Activated naive CD4-positive, alpha-beta T cell treated with anti-CD3 and anti-CD28 coated beads, Interleukin-2, amount 50 U/mL, for 24 hours (primary cell): ENCODE measurements around the gene CLEC2B.

ENCODE experiments used
- H3K27ac Mint-ChIP-seq: one replicate; pipeline ENCODE4 v1.8.0; 2021; ENCODE audit warnings: mild to moderate bottlenecking, mixed read lengths
- H3K27me3 Mint-ChIP-seq: one replicate; pipeline ENCODE4 v1.8.0; 2021; ENCODE audit warnings: mixed read lengths
- H3K36me3 Mint-ChIP-seq: one replicate; pipeline ENCODE4 v1.8.0; 2021; ENCODE audit warnings: mixed read lengths
- H3K4me1 Mint-ChIP-seq: one replicate; pipeline ENCODE4 v1.8.0; 2021; ENCODE audit warnings: mixed read lengths
- H3K4me3 Mint-ChIP-seq: one replicate; pipeline ENCODE4 v1.8.0; 2021; ENCODE audit warnings: mild to moderate bottlenecking, mixed read lengths
- H3K9me3 Mint-ChIP-seq: one replicate; pipeline ENCODE4 v1.8.0; 2021; ENCODE audit warnings: mixed read lengths

CLEC2B gene

DNA sequence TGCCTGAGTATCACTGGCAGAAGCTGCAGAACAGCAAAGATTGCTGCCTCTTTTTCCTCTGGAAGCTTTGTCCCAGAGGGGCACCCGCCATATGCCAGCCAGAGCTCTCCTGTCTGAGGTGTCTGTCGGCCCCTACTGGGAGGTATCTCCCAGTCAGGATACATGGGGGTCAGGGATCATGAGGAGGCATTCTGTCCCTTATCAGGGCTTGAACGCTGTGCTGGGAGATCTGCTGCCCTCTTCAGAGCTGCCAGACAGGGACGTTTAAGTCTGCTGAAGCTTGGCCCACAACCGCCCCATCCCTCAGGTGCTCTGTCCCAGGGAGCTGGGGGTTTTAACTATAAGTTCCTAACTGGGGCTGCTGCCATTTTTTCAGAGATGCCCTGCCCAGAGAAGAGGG, 20.3 kb downstream of the CLEC2B start:
- H3K27ac Mint-ChIP-seq: no peak overlapping the region
- H3K36me3 Mint-ChIP-seq: peaks cover 33% of the 10 kb centered on the region
- no peaks in the 10 kb centered on the region for H3K27me3 Mint-ChIP-seq
- H3K4me3 Mint-ChIP-seq: no peak overlapping the region
- H3K4me1 Mint-ChIP-seq: peaks cover 12% of the 10 kb centered on the region
- peaks cover 5% of the 10 kb centered on the region for H3K9me3 Mint-ChIP-seq

DNA sequence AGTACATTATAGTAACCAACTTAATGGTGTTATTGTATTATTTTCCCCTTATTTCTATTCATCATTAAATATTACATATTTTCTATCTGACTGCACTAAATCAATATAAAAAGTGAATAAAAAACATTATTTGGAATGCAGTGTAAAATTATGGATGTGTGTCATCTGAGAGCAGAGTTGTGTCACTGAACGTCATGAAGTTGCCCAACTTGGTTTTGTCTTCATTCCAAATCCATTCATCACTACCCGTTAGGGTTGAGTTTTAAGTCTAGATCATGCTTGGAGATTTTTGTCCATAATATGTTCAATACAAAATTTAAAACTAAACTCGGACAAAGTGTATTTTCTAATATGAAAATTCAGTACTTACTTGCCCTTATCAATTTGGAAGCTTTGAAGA, 25.7 kb downstream of the CLEC2B start:
- Mint-ChIP-seq H3K4me3 (no peak overlapping the region), H3K4me1 (no peaks in the 10 kb centered on the region), H3K9me3 (peaks cover 5% of the 10 kb centered on the region), H3K36me3 (peaks cover 6% of the 10 kb centered on the region), H3K27ac (no peak overlapping the region), H3K27me3 (no peaks in the 10 kb centered on the region)

DNA sequence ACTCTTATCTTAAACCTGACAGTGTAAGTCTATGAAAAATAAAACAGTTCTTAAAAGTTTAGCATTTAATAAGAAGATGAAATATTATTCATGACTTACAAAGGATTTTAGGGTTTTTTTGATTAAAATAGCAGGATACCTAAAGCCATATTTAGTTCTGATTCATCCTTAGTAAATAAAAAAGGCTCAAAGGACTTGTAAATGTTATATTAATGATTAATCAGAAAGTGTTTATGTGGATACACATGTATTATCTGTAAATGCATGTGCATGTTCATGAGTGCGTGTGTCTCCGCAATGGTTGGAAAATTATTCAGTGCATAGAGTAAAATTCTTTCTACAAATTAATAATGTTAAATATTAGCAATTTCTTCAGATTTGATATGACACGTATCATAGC, 37.4 kb downstream of the CLEC2B start:
- H3K27me3 Mint-ChIP-seq: no peaks in the 10 kb centered on the region
- H3K27ac Mint-ChIP-seq: no peak overlapping the region
- H3K36me3 Mint-ChIP-seq: peaks cover 2% of the 10 kb centered on the region
- no peaks in the 10 kb centered on the region for H3K9me3 Mint-ChIP-seq
- H3K4me1 Mint-ChIP-seq: no peaks in the 10 kb centered on the region
- no peak overlapping the region for H3K4me3 Mint-ChIP-seq

DNA sequence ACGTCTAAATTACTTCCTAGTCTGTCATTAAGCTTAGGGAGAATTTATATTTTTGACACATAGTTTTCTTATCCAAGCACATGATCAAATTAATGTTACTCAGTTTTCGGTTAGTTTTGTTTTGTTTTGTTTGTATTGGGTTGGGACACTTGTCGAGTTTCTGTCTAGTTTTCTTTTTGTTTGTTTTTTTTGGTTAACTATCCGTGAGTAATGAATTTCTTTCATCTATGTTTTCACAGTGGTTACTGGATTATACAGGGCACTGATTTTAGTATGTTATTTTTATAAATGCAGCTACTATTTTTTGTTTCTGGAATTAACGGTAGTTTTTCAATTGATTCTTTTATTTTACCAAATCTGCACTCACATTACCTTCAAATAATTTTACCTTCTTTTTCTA, 39.2 kb downstream of the CLEC2B start:
- H3K4me3 Mint-ChIP-seq: peak overlapping the region; percentile 59
- peaks cover 4% of the 10 kb centered on the region for H3K4me1 Mint-ChIP-seq

DNA sequence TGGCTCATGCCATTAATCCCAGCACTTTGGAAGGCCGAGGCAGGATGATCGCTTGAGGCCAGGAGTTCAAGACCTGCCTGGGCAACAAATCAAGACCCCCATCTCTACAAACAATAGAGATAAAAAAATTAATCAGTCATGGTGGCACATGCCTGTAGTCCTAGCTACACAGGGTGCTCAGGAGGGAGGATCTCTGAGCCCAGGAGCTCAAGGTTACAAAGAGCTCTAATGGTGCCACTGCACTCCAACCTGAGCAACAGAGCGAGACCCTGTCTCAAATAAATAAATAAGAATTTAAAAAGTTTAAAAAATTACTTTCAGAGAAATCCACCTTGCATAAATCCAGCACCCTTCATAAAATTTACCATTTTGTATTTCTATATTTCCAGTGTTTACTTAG, 39.7 kb downstream of the CLEC2B start:
- H3K4me3 Mint-ChIP-seq: peak overlapping the region; percentile 51
- H3K27me3 Mint-ChIP-seq: no peaks in the 10 kb centered on the region
- no peaks in the 10 kb centered on the region for H3K9me3 Mint-ChIP-seq
- peaks cover 2% of the 10 kb centered on the region for H3K36me3 Mint-ChIP-seq
- no peak overlapping the region for H3K27ac Mint-ChIP-seq
- H3K4me1 Mint-ChIP-seq: peaks cover 4% of the 10 kb centered on the region

More for the DNA sequence above, 39.2 kb downstream of the CLEC2B start:
- no peak overlapping the region for H3K27ac Mint-ChIP-seq
- H3K36me3 Mint-ChIP-seq: peaks cover 2% of the 10 kb centered on the region
- H3K9me3 Mint-ChIP-seq: no peaks in the 10 kb centered on the region
- H3K27me3 Mint-ChIP-seq: no peaks in the 10 kb centered on the region

DNA sequence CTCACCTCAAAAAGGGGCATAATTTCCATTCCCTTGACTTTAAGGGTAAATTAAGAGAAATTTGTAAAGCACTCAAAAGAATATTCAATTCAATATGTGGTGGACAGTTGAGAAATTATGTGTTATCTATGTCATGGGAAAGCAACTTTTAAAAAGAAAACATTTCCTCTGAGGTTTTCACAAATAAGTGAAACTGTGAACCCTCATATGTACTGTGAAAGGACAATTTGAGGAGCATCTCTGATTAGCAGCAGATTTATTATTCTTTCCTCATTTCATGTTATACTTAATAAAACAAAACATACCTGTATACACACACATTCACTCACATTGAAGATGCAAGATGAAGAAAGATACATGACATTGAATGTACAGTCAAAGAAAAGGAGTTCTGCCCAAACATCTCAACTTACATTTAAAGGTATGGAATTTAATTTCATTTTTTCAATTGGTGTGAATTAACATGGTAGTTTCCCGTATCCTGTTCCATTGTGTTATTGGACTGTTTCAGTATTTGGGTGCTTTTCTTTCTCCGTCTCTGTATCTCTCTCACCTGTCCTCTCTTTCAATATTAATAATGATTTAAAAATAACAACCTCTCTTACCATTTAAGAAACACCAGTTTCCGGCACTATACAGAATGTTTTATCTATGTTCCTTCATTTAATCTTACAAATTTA, 41.8 kb downstream of the CLEC2B start, which contains the start of gene KLRF1:
Gene KLRF1, plus strand, starts transcription at position 273 of the 680 bp plus-strand sequence. Its CDS starts 64 bp downstream, at position 337.
- Mint-ChIP-seq H3K27ac (no peak within 1 kb of the TSS), H3K36me3 (no peaks in the 10 kb centered on the region), H3K27me3 (no peaks in the 10 kb centered on the region), H3K4me1 (peaks cover 4% of the 10 kb centered on the region), H3K4me3 (peak within 1 kb of the TSS; percentile 65), H3K9me3 (no peaks in the 10 kb centered on the region)

DNA sequence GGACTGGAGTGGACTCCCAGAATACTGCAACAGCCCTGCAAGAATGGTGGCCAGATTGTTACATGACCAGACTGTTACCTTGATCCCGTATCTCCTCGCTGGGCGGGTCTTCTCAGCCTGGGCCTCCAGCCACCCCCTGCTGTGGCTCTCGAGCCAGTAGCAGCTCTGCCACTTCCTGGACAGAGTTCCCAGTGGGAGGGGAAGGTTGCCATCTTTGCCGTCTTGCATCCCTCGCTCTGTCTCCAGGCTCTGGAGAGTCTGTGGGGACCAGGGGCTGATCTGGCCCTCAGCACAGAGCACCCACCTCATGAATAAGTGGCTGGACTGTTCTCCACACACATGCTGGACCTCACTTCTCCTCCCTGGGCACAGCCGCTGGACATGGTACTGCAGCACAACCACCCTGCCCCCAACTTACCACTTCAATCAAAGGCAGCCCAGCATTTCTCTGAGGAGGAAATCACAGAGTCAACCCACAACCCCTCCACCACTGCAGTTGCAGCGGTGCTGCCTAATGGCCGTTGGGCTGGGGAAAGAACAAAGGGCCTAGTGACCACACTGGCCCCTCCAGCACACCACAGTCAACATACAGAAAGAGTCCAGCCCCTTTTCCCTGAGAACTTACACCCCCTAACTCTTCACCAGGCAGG, 48.7 kb downstream of the CLEC2B start:
- peaks cover 2% of the 10 kb centered on the region for H3K4me1 Mint-ChIP-seq
- no peaks in the 10 kb centered on the region for H3K27me3 Mint-ChIP-seq
- no peak overlapping the region for H3K27ac Mint-ChIP-seq
- no peaks in the 10 kb centered on the region for H3K36me3 Mint-ChIP-seq
- no peaks in the 10 kb centered on the region for H3K9me3 Mint-ChIP-seq
- H3K4me3 Mint-ChIP-seq: peak overlapping the region; percentile 11

DNA sequence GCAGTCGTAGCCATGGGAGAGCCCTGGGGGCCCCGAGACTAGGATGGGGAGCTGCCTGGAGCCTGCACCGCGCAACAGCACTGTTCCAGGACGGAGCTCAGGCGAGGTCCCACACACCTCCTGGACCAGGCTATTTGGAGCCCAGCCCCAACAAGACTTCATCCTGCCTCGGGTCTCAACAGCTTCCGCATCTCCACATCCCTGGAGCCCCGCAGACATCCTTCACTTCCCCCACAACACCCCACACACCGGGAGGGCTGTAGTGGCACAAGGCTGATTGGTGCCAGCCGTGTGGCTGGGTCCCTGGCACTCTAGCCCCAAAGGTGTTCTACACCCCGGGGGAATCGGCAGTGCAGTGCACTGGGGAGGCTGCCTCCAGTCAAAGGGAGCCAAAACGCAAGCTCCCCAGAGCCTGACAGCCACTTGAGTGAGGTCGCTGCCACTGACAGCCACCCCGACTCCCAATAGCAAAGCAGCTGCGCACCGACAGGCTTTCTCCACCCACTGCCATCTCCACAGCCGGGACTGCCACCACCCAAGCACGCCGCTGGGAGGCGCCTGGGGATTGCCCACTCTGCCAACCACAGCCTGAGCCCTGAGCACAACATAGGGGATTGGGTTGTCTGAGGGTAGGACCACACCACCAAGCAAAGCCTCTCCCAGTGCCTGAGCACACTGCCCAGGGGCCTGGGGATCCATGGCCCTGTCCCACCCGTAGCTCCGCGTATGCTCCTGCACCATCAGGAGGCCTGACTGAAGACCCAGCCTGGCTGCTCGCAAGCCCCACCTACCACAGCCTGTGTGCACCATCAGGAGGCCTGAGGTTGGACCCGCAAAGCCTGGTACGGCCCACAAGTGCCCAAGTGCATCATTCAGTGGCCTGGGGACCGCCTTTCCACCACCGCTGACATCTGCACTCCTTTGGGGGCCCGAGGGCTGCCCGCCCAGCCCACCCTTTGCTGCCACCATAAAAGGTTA, 55.0 kb downstream of the CLEC2B start:
- Mint-ChIP-seq H3K27ac (no peak overlapping the region), H3K4me3 (peak overlapping the region; percentile 91), H3K27me3 (no peaks in the 10 kb centered on the region), H3K4me1 (peaks cover 16% of the 10 kb centered on the region), H3K9me3 (no peaks in the 10 kb centered on the region), H3K36me3 (no peaks in the 10 kb centered on the region)

DNA sequence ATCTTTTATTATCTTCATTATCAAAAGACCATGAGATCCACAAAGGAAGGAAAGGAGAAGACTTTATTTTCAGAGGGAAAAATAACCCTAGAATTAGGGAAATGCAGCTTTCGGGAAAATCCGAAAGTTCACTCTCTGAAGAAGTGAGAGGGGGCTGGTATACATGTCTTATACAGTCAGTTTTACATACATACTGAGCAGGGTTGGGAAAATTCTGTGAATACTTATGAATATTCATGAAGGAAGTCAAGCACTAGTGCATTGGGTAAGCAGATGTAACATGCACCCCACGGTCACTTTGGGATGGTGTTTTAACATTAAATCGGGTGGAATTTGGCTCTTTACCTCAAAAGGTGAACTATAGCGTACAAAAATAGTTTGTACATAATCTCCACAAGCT, 57.5 kb downstream of the CLEC2B start:
- Mint-ChIP-seq H3K27ac (no peak overlapping the region), H3K9me3 (no peaks in the 10 kb centered on the region), H3K4me3 (no peak overlapping the region), H3K4me1 (peaks cover 16% of the 10 kb centered on the region), H3K27me3 (no peaks in the 10 kb centered on the region), H3K36me3 (no peaks in the 10 kb centered on the region)

DNA sequence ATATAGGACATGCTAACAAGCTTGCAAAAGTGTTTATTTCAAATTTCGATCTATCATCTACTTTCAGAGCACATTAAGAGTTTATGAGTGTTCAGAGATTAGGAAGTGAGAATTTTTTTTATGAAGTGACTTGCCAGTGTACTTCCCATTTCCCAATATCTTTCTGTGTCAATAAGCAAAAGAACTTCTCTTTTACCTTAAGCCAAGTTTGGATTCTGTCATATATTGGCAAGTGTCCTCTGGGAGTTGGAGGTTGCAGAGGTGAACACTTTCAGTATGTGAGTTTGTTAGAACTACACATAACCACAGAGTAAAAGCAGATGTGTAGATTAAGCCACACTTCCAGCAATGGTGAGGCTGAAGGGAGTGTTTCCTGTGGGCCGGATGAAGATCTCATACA, 58.5 kb downstream of the CLEC2B start:
- H3K36me3 Mint-ChIP-seq: no peaks in the 10 kb centered on the region
- no peak overlapping the region for H3K4me3 Mint-ChIP-seq
- H3K27me3 Mint-ChIP-seq: no peaks in the 10 kb centered on the region
- no peak overlapping the region for H3K27ac Mint-ChIP-seq
- no peaks in the 10 kb centered on the region for H3K9me3 Mint-ChIP-seq
- peaks cover 16% of the 10 kb centered on the region for H3K4me1 Mint-ChIP-seq

DNA sequence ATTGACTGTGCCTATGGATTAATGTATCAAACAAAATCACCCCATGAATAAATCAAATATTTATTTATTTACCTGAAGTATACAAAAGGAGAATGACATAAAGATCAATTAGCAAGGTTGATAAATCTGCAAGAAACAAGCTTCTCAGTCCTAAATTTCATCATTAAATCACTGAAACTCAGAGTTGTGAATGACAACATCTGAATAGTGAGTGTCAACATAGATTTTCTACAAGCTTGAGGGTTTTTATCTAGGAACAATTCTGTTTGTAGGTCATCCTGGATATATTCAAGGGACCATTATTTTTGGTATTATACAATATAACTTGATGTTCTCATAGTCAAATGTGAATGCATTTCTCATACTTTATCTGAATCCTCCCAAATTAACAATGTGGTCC, 59.3 kb downstream of the CLEC2B start:
- Mint-ChIP-seq H3K27ac (no peak overlapping the region), H3K27me3 (no peaks in the 10 kb centered on the region), H3K36me3 (no peaks in the 10 kb centered on the region), H3K4me3 (no peak overlapping the region), H3K9me3 (no peaks in the 10 kb centered on the region), H3K4me1 (peaks cover 16% of the 10 kb centered on the region)

DNA sequence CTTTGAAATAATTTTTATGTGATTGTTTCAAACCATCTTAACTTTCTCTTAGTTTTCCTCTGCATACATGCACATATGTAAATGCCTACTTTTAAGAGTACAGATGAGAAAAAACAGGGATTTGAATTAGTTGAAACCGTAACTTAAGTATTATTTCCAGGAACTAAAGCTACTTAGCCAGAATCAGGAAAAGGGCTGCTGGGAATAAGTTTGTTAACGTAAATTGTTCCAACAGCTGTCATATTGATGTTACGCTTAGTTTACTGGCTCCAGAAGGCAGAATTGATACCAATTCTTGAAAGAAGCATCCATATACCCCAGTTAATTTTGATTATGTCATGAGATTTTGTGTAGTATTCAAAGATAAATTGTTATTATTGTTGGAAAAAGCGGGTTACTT, 59.8 kb downstream of the CLEC2B start:
- H3K27ac Mint-ChIP-seq: no peak overlapping the region
- peaks cover 15% of the 10 kb centered on the region for H3K4me1 Mint-ChIP-seq
- H3K4me3 Mint-ChIP-seq: no peak overlapping the region
- H3K9me3 Mint-ChIP-seq: no peaks in the 10 kb centered on the region
- H3K36me3 Mint-ChIP-seq: no peaks in the 10 kb centered on the region
- H3K27me3 Mint-ChIP-seq: no peaks in the 10 kb centered on the region

DNA sequence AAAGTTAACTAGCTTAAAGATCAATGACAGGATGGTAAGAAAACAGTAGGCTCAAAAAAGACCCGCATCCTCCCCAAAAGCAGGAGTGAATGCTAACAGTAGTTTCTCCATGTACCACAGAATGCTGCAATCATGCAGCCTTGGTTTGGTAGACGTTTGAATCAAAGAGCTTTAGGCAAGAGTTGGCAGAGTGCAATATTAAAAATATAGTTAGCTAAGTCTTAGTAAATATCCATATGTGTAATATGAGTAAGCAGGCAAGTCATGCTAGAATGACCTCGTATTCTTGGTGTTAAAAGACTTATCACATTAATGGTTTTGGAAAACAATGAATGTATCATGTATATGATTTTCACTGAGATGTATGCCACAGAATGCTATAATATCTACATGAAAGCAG, 60.6 kb downstream of the CLEC2B start:
- Mint-ChIP-seq H3K36me3 (no peaks in the 10 kb centered on the region), H3K4me1 (peaks cover 9% of the 10 kb centered on the region), H3K4me3 (no peak overlapping the region), H3K27ac (no peak overlapping the region), H3K9me3 (no peaks in the 10 kb centered on the region), H3K27me3 (no peaks in the 10 kb centered on the region)

DNA sequence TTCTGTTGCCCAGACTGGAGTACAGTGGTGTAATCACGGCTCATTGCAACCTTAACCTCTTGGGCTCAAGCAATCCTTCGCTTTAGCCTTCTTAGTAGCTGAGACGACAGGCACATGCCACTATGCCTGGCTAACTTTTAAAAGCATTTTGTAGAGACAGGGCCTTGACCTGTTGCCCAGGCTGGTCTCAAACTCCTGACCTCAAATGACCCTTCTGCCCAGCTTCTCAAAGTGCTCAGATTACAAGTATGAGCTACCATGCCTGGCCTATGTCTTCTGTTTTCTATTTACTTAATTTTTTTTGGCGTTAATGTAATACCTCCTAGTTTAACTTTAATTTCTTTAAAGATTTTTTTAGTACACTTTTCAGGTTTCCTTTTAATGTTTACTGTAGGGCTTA, 62.4 kb downstream of the CLEC2B start:
- no peak overlapping the region for H3K27ac Mint-ChIP-seq
- H3K4me1 Mint-ChIP-seq: peaks cover 6% of the 10 kb centered on the region
- H3K4me3 Mint-ChIP-seq: no peak overlapping the region
- H3K9me3 Mint-ChIP-seq: no peaks in the 10 kb centered on the region
- H3K36me3 Mint-ChIP-seq: no peaks in the 10 kb centered on the region
- H3K27me3 Mint-ChIP-seq: no peaks in the 10 kb centered on the region

DNA sequence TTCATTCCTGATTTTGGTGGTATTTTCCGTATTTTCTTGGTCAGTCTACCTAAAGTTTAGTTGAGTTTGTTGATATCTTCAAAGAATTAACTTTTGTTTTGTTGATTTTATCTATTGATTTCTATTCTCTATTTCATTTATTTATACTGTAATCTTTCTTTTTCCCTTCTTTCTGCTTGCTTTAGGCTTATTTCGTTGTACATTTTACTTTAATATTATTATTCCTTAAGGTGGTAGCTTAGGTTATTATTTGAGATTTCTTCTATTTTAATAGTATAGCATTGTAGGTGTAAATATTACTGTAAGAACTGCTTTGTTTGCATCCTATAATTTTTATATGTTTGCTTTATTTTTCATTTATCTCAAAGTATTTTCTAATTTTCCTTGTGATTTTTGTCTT, 63.3 kb downstream of the CLEC2B start:
- Mint-ChIP-seq H3K4me3 (no peak overlapping the region), H3K36me3 (no peaks in the 10 kb centered on the region), H3K4me1 (peaks cover 4% of the 10 kb centered on the region), H3K27me3 (no peaks in the 10 kb centered on the region), H3K27ac (no peak overlapping the region), H3K9me3 (no peaks in the 10 kb centered on the region)
